HCT116 (cell line): ENCODE data around the gene SLC44A4. TPM values are rescaled to one million over a fixed set of nuclear protein-coding genes. Genes with fewer than 3 reads are reported as not detected.

Experiments
- ATAC-seq: fragments of 200-7000 bp; cut with Tn5 transposase; 2 replicates; pipeline ENCODE4 v1.9.1; 2020; ENCODE audit warnings: mild to moderate bottlenecking, moderate library complexity
- BruUV-seq: library from RNA; stranded (reverse); fragments of 400-500 nt; replicated peaks from 2 replicates; lab custom pipeline; 2021; lab: Mats Ljungman, UMichigan
- CTCF ChIA-PET: fragments of 300-600 bp; sonication (Branson Sonifier 250); formaldehyde crosslinking; loops from one replicate; lab custom pipeline; 2021; ENCODE audit warnings: antibody characterized with exemption; lab: Charles Lee
- POLR2A ChIA-PET: fragments of 300-600, 350-600 bp; sonication (Branson Sonifier 250); formaldehyde crosslinking; loops from one replicate; lab custom pipeline; 2021; ENCODE audit warnings: antibody characterized with exemption; lab: Charles Lee
- RAD21 ChIA-PET, 2 experiments: fragments of 300-600 bp; sonication (Branson Sonifier 250); formaldehyde crosslinking; loops; one replicate each; lab custom pipeline; 2023; ENCODE audit warnings: low total read pairs in 2 of 2; ENCODE audit not compliant: uncharacterized antibody in 2 of 2, unreplicated experiment in 2 of 2, low non-redundant PET in 1 of 2; lab: Charles Lee
- DNase-seq: peaks from one replicate; pipeline ENCODE4 v3.0.0-alpha.2; 2010; ENCODE audit warnings: low read depth, low spot score
- H2AFZ ChIP-seq: fragments of 200-600 bp; shearing (Covaris generic), sonication (generic); 2 replicates; pipeline ENCODE4 v1.6.1; 2017; ENCODE audit warnings: low read depth, mixed run types, mixed read lengths, antibody characterized with exemption, low read length; ENCODE audit not compliant: poor library complexity, severe bottlenecking
- H3K27ac ChIP-seq: 2 replicates; pipeline ENCODE4 v1.5.1; 2012; ENCODE audit warnings: low read depth, low read length
- H3K27me3 ChIP-seq: fragments of 200-600 bp; sonication (generic); 2 replicates; pipeline ENCODE4 v1.6.1; 2016; ENCODE audit warnings: mixed run types, low read length, mixed read lengths; ENCODE audit not compliant: insufficient read depth
- H3K36me3 ChIP-seq, 2 experiments: fragments of 200-500 bp in 1 of 2; fragments of 200-600 bp in 1 of 2; sonication (Bioruptor generic) in 1 of 2; sonication (generic) in 1 of 2; 2 replicates each; pipeline versions ENCODE4 v1.5.1 to v1.6.1; 2014 to 2016; ENCODE audit warnings: low read length in 2 of 2, inconsistent platforms in 1 of 2, mixed read lengths in 1 of 2, mixed run types in 1 of 2; ENCODE audit not compliant: insufficient read depth in 2 of 2, control insufficient read depth in 1 of 2
- H3K4me1 ChIP-seq, 2 experiments: fragments of 200-600 bp in 1 of 2; sonication (generic) in 1 of 2; 2 replicates each; pipeline versions ENCODE4 v1.5.1 to v1.6.1; 2012 to 2017; ENCODE audit warnings: low read length in 2 of 2, inconsistent platforms in 1 of 2, mild to moderate bottlenecking in 1 of 2, mixed read lengths in 1 of 2, mixed run types in 1 of 2, moderate library complexity in 1 of 2; ENCODE audit not compliant: insufficient read depth in 2 of 2, control insufficient read depth in 1 of 2
- H3K4me2 ChIP-seq: fragments of 200-600 bp; sonication (generic); 2 replicates; pipeline ENCODE4 v1.6.1; 2017; ENCODE audit warnings: mixed run types, low read length, mixed read lengths
- H3K4me3 ChIP-seq, 2 experiments: fragments of 200-600 bp in 1 of 2; sonication (generic) in 1 of 2; replicated peaks in 1 of 2; 2 replicates each; pipeline ENCODE4 v1.5.1; 2011 to 2016; ENCODE audit warnings: low read length in 2 of 2, control low read depth in 1 of 2, low read depth in 1 of 2, mild to moderate bottlenecking in 1 of 2, mixed read lengths in 1 of 2, mixed run types in 1 of 2
- H3K79me2 ChIP-seq: fragments of 200-600 bp; sonication (generic); 2 replicates; pipeline ENCODE4 v1.6.1; 2017; ENCODE audit warnings: mild to moderate bottlenecking, mixed run types, low read length, moderate library complexity, mixed read lengths; ENCODE audit not compliant: insufficient read depth
- H3K9ac ChIP-seq: fragments of 200-600 bp; sonication (generic); 2 replicates; pipeline ENCODE4 v1.6.1; 2016; ENCODE audit warnings: low read length, mixed read lengths
- H3K9me2 ChIP-seq: fragments of 200-600 bp; sonication (generic), shearing (Covaris generic); 2 replicates; pipeline ENCODE4 v1.6.1; 2017; ENCODE audit warnings: mixed run types, mild to moderate bottlenecking, moderate library complexity; ENCODE audit not compliant: insufficient read depth
- H3K9me3 ChIP-seq, 2 experiments: fragments of 200-500 bp in 1 of 2; fragments of 200-600 bp in 1 of 2; sonication (Bioruptor generic) in 1 of 2; sonication (generic) in 1 of 2; 2 replicates each; pipeline ENCODE4 v1.6.1; 2014 to 2017; ENCODE audit warnings: low read length in 2 of 2, mixed read lengths in 2 of 2, inconsistent platforms in 1 of 2, low read depth in 1 of 2, mild to moderate bottlenecking in 1 of 2, mixed run types in 1 of 2, moderate library complexity in 1 of 2; ENCODE audit not compliant: control insufficient read depth in 1 of 2, insufficient read depth in 1 of 2
- H4K20me1 ChIP-seq: fragments of 200-600 bp; sonication (generic), shearing (Covaris generic); 2 replicates; pipeline ENCODE4 v1.6.1; 2017; ENCODE audit warnings: mixed run types, mild to moderate bottlenecking, moderate library complexity; ENCODE audit not compliant: insufficient read depth
- CEBPB ChIP-seq: IDR thresholded peaks from 2 replicates; pipeline ENCODE4 v1.6.1; 2012; ENCODE audit warnings: low read depth
- CTCF ChIP-seq, 3 experiments: fragments of 200-600 bp in 1 of 3; sonication (generic) in 1 of 3; IDR thresholded peaks in 2 of 3; conservative IDR thresholded peaks in 1 of 3; 2 replicates each; pipeline ENCODE4 v1.5.1; 2012 to 2017; ENCODE audit warnings: low read depth in 2 of 3, low read length in 2 of 3, antibody characterized with exemption in 1 of 3, borderline replicate concordance in 1 of 3, control low read depth in 1 of 3, mild to moderate bottlenecking in 1 of 3, mixed read lengths in 1 of 3, mixed run types in 1 of 3, moderate library complexity in 1 of 3; ENCODE audit not compliant: insufficient read depth in 1 of 3
- EZH2 ChIP-seq: fragments of 200-600 bp; sonication (generic); IDR thresholded peaks from 2 replicates; pipeline ENCODE4 v1.6.1; 2017; ENCODE audit warnings: antibody characterized with exemption, mixed run types
- POLR2A ChIP-seq: IDR thresholded peaks from 2 replicates; pipeline ENCODE4 v1.7.0; 2011; ENCODE audit warnings: borderline replicate concordance; ENCODE audit not compliant: insufficient read depth, insufficient read length; ENCODE audit errors: extremely low read depth
- intact Hi-C: fragments of 100-400 bp; cut with micrococcal nuclease; formaldehyde crosslinking; loops from 2 replicates; pipeline ENCODE4 v1.10.0; 2022
- total RNA-seq: library from RNA; stranded (reverse); gene quantifications from one replicate; pipeline ENCODE4 v1.2.1, GENCODE V29; 2021; ENCODE audit not compliant: unreplicated experiment

Gene SLC44A4
- total RNA-seq, 1 experiment from 2014 or later: 0.74 TPM

DNA sequence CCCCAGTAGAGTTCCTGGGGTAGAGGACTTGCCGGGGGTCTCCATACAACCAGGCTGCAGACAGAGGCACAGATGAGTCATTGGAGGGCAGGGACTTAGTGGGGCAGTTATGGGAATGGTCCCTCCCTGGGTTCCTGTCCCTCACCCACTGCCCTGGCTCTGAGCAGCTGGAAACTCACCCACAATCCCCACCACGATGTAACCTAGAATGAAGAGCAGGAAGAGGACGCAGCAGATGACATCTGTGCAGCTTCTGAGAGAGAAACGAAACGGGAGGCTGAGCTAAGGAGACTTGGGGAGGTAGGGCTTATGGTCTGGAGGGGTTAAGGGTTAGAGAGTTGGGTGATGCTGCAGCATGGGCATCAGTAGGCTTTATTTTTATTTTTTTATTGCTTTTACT, 2.9 kb downstream of the SLC44A4 start:
- CTCF ChIA-PET: no interaction called here
- peaks cover 5 to 6% of the 10 kb centered on the region in 2 experiments; a peak in 3 of 4 replicates for H3K4me1 ChIP-seq

More for the DNA sequence above, 2.9 kb downstream of the SLC44A4 start:
- RAD21 ChIA-PET: no interaction called here
- Histone ChIP-seq H3K9ac (no peak overlapping the region), H2AFZ (no peak overlapping the region), H3K79me2 (no peaks in the 10 kb centered on the region), H4K20me1 (no peaks in the 10 kb centered on the region), H3K4me2 (no peak overlapping the region), H3K9me3 (no peaks in the 10 kb centered on the region), H3K27me3 (no peaks in the 10 kb centered on the region), H3K36me3 (peaks cover 2 to 13% of the 10 kb centered on the region in 2 experiments; a peak in 3 of 4 replicates), H3K27ac (no peak overlapping the region), H3K9me2 (no peaks in the 10 kb centered on the region), H3K4me3 (no peak overlapping the region)
- POLR2A ChIA-PET: interaction anchor here (1.9 kb wide), 1 partner anchor 13 kb away, joined by 4 read pairs; the partner anchor contains the start of gene NEU1
- DNase-seq: no peak
- ATAC-seq: no peak
- TF ChIP-seq CEBPB (no peak), EZH2 (no peak), CTCF (IDR thresholded peaks at IDR 0.05 in 2 of 3, conservative IDR thresholded peaks at IDR 0.05 in 1 of 3; ENCODE audit: borderline replicate concordance in 1 of 3, insufficient read depth in 1 of 3, low read depth in 2 of 3, low read length in 2 of 3) (no peak), POLR2A (no peak)
- intact Hi-C loops: no loop called here
- no TSS peak for BruUV-seq
